ENCODE data around the gene ANKRD33B. TPM values are rescaled to one million over a fixed set of nuclear protein-coding genes. Genes with fewer than 3 reads are reported as not detected.

ANKRD33B gene
- total and polyA plus RNA-seq, 2 of the 13 experiments (the other 11 are each of a cell fraction or from before 2014, with no cell fraction given): 0.02 TPM; not detected in 1

DNA sequence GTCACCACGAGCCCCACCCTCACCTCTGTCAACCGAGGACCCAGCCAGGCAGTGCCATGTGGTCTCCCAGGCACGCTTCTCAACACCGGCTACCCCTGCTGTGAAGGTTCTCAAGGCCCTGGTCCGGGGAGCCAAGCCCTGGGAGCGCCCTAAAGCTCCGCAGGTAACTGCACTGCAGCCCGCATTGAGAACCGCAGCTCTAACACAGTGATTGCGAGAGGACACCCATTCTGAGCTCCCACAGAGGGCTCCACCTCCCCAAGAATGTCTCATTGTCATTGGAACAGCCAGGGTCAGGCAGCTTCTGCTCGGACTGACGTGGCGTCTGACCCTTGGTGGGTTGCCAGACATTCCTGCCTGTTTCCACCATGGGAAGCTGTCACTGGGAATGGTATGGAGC lies 88.3 kb downstream of the ANKRD33B start:
- ChIA-PET CTCF (ENCODE audit: low intra/inter-chr PET ratio, low total read pairs) (no interaction called here), POLR2A (no interaction called here)
- 28% methylated on average over 6 of the region's 13 CpGs for WGBS (ENCODE audit: low lambda C conversion rate)
- DNase-seq (ENCODE audit: low spot score) (peak; percentile 12), FAIRE-seq (no peak), ATAC-seq (peak; percentile 79)
- Histone ChIP-seq H3K4me2 (ENCODE audit: low read depth, low read length) (no peak overlapping the region), H3K4me3 (replicated peaks in 1 of 3; ENCODE audit: insufficient read depth in 1 of 3, low read depth in 2 of 3, low read length in 3 of 3) (no peak overlapping the region), H3K79me2 (ENCODE audit: insufficient read depth, low read length) (no peaks in the 10 kb centered on the region), H4K20me1 (ENCODE audit: insufficient read depth, low read length) (no peaks in the 10 kb centered on the region), H3K9ac (ENCODE audit: insufficient read depth, low read depth, low read length) (no peak overlapping the region), H2AFZ (ENCODE audit: low read length) (no peak overlapping the region), H3K27me3 (ENCODE audit: control insufficient read depth in 1 of 2, insufficient read depth in 2 of 2, low read length in 2 of 2) (peaks cover 4 to 27% of the 10 kb centered on the region in 2 experiments; a peak in 3 of 5 replicates), H3K36me3 (replicated peaks in 1 of 2; ENCODE audit: control insufficient read depth in 1 of 2, insufficient read depth in 2 of 2, low read length in 2 of 2) (no peaks in the 10 kb centered on the region), H3K4me1 (ENCODE audit: insufficient read depth, low read length) (no peaks in the 10 kb centered on the region), H3K9me3 (ENCODE audit: low read length) (no peaks in the 10 kb centered on the region), H3K27ac (ENCODE audit: extremely low read length, insufficient read depth, low read length) (no peak overlapping the region)
- TF ChIP-seq SP5 (CRISPR knock-in tag; IDR thresholded peaks at IDR 0.05; ENCODE audit: borderline replicate concordance, low read depth) (no peak), SAP130 (CRISPR knock-in tag; IDR thresholded peaks at IDR 0.05; ENCODE audit: low read depth) (no peak), STAG1 (CRISPR knock-in tag; IDR thresholded peaks at IDR 0.05) (peak; percentile 43), SMAD1 (CRISPR knock-in tag; IDR thresholded peaks at IDR 0.05; ENCODE audit: borderline replicate concordance, low read depth) (no peak), ZNF563 (CRISPR knock-in tag; IDR thresholded peaks at IDR 0.05) (no peak), ZNF577 (CRISPR knock-in tag; IDR thresholded peaks at IDR 0.05; ENCODE audit: borderline replicate concordance, low read depth) (no peak)
- TF ChIP-seq, protein P1, sequence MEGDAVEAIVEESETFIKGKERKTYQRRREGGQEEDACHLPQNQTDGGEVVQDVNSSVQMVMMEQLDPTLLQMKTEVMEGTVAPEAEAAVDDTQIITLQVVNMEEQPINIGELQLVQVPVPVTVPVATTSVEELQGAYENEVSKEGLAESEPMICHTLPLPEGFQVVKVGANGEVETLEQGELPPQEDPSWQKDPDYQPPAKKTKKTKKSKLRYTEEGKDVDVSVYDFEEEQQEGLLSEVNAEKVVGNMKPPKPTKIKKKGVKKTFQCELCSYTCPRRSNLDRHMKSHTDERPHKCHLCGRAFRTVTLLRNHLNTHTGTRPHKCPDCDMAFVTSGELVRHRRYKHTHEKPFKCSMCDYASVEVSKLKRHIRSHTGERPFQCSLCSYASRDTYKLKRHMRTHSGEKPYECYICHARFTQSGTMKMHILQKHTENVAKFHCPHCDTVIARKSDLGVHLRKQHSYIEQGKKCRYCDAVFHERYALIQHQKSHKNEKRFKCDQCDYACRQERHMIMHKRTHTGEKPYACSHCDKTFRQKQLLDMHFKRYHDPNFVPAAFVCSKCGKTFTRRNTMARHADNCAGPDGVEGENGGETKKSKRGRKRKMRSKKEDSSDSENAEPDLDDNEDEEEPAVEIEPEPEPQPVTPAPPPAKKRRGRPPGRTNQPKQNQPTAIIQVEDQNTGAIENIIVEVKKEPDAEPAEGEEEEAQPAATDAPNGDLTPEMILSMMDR (CRISPR knock-in tag; IDR thresholded peaks at IDR 0.05): peak; percentile 54
- in situ Hi-C loops (cut with HindIII; ENCODE audit: extremely low pct_ligation_motif_present, low pct_unique_long_range_greater_than_20kb) (no loop called here), intact Hi-C loops (cut with micrococcal nuclease; ENCODE audit: unreplicated experiment) (no loop called here)
- no TSS peak for BruUV-seq (replicated peaks)

DNA sequence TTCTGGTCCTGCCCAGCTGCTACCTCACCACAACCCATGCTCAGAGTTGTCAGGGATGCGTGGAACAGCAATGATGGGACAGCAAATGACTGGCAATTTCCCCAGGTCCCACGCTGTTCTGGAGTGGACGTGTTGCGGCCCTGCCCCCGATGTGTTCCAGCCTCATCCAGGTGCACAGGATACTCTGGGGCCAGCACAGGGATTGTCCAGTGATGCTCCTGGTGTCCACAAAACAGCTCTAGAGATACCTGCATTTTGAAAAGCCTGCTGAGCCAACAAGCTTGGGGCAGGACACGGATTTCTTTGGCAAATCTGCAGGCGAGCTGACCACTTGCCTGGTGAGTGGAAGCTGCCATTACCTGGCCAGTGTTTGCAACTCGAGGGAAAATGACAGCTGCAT lies 88.7 kb downstream of the ANKRD33B start:
- ATAC-seq: no peak; the same call in 1 of the 3 replicates
- Histone ChIP-seq H3K36me3 (replicated peaks in 1 of 2; ENCODE audit: control insufficient read depth in 1 of 2, insufficient read depth in 2 of 2, low read length in 2 of 2) (no peaks in the 10 kb centered on the region), H2AFZ (ENCODE audit: low read length) (no peak overlapping the region), H3K79me2 (ENCODE audit: insufficient read depth, low read length) (no peaks in the 10 kb centered on the region), H3K9ac (ENCODE audit: insufficient read depth, low read depth, low read length) (no peak overlapping the region), H3K27ac (ENCODE audit: extremely low read length, insufficient read depth, low read length) (no peak overlapping the region), H3K4me2 (ENCODE audit: low read depth, low read length) (no peak overlapping the region), H3K9me3 (ENCODE audit: low read length) (no peaks in the 10 kb centered on the region), H4K20me1 (ENCODE audit: insufficient read depth, low read length) (no peaks in the 10 kb centered on the region), H3K4me3 (replicated peaks in 1 of 3; ENCODE audit: insufficient read depth in 1 of 3, low read depth in 2 of 3, low read length in 3 of 3) (no peak overlapping the region), H3K27me3 (ENCODE audit: control insufficient read depth in 1 of 2, insufficient read depth in 2 of 2, low read length in 2 of 2) (peaks cover 4 to 27% of the 10 kb centered on the region in 2 experiments; a peak in 3 of 5 replicates), H3K4me1 (ENCODE audit: insufficient read depth, low read length) (no peaks in the 10 kb centered on the region)
- intact Hi-C loops (cut with micrococcal nuclease; ENCODE audit: unreplicated experiment): no loop called here
- CTCF ChIA-PET (ENCODE audit: low intra/inter-chr PET ratio, low total read pairs): no interaction called here
- no TSS peak for BruUV-seq (replicated peaks)
- WGBS (ENCODE audit: low lambda C conversion rate): 64% methylated on average over 7 of the region's 8 CpGs
- in situ Hi-C loops (cut with HindIII; ENCODE audit: extremely low pct_ligation_motif_present, low pct_unique_long_range_greater_than_20kb): no loop called here
- POLR2A ChIA-PET: no interaction called here
- DNase-seq (ENCODE audit: low spot score): no peak
- FAIRE-seq: no peak
- TF ChIP-seq SP1 (IDR thresholded peaks at IDR 0.05) (no peak), SP1 (CRISPR knock-in tag; IDR thresholded peaks at IDR 0.05) (no peak), ZNF431 (CRISPR knock-in tag; IDR thresholded peaks at IDR 0.05; ENCODE audit: borderline replicate concordance, low read depth) (no peak), NCOA5 (CRISPR knock-in tag; IDR thresholded peaks at IDR 0.05) (no peak), HNRNPH1 (optimal IDR thresholded peaks at IDR 0.05; ENCODE audit: low read depth, low read length) (no peak), ZNF607 (CRISPR knock-in tag; IDR thresholded peaks at IDR 0.05; ENCODE audit: borderline replicate concordance) (no peak), SETDB1 (CRISPR knock-in tag; IDR thresholded peaks at IDR 0.05; ENCODE audit: borderline replicate concordance) (no peak)
- TF ChIP-seq, protein P2, sequence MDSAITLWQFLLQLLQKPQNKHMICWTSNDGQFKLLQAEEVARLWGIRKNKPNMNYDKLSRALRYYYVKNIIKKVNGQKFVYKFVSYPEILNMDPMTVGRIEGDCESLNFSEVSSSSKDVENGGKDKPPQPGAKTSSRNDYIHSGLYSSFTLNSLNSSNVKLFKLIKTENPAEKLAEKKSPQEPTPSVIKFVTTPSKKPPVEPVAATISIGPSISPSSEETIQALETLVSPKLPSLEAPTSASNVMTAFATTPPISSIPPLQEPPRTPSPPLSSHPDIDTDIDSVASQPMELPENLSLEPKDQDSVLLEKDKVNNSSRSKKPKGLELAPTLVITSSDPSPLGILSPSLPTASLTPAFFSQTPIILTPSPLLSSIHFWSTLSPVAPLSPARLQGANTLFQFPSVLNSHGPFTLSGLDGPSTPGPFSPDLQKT (CRISPR knock-in tag; IDR thresholded peaks at IDR 0.05; ENCODE audit: borderline replicate concordance): no peak
- TF ChIP-seq, protein P3, sequence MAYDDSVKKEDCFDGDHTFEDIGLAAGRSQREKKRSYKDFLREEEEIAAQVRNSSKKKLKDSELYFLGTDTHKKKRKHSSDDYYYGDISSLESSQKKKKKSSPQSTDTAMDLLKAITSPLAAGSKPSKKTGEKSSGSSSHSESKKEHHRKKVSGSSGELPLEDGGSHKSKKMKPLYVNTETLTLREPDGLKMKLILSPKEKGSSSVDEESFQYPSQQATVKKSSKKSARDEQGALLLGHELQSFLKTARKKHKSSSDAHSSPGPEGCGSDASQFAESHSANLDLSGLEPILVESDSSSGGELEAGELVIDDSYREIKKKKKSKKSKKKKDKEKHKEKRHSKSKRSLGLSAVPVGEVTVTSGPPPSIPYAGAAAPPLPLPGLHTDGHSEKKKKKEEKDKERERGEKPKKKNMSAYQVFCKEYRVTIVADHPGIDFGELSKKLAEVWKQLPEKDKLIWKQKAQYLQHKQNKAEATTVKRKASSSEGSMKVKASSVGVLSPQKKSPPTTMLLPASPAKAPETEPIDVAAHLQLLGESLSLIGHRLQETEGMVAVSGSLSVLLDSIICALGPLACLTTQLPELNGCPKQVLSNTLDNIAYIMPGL (CRISPR knock-in tag; IDR thresholded peaks at IDR 0.05; ENCODE audit: borderline replicate concordance in 1 of 2, low read depth in 1 of 2): no peak
